Thyroid gland (tissue), 4 donors: Measurements from ENCODE around the gene ZNF85. TPM values are rescaled to one million over a fixed set of nuclear protein-coding genes. Genes with fewer than 3 reads are reported as not detected.
A peak's percentile ranks its signal among the peaks of the same experiment; 100 is the strongest.
"Not testable (repeated sequence)": the region's sequence is repeated elsewhere in the genome, so short reads cannot be mapped to it uniquely, and the experiment has no call there.

Source experiments
- DNase-seq, 2 donors: peaks; one replicate each; pipeline ENCODE4 v3.0.0-alpha.2; 2019
- H3K27ac ChIP-seq, 3 donors: fragments of 200-600 bp; sonication (generic); 1 replicate in 2 of 3; 2 replicates in 1 of 3; pipeline ENCODE4 v1.5.1; 2016 to 2019; ENCODE audit warnings: mild to moderate bottlenecking in 1 of 3, moderate library complexity in 1 of 3
- H3K27me3 ChIP-seq: fragments of 200-600 bp; sonication (generic); one replicate; pipeline ENCODE4 v1.5.1; 2019
- H3K36me3 ChIP-seq, 2 donors: fragments of 200-600 bp; sonication (generic); one replicate each; pipeline ENCODE4 v1.5.1; 2016 to 2019
- H3K4me1 ChIP-seq, 2 donors: fragments of 200-600 bp; sonication (generic); one replicate each; pipeline ENCODE4 v1.5.1; 2017 to 2019
- H3K4me3 ChIP-seq, 3 donors: fragments of 200-600 bp; sonication (generic); replicated peaks in 1 of 3; 1 replicate in 2 of 3; 2 replicates in 1 of 3; pipeline ENCODE4 v1.5.1; 2016; ENCODE audit warnings: mild to moderate bottlenecking in 1 of 3
- H3K9me3 ChIP-seq: fragments of 200-600 bp; sonication (generic); one replicate; pipeline ENCODE4 v1.5.1; 2017
- CTCF ChIP-seq, 6 experiments: fragments of 200-600 bp in 3 of 6; fragments of 450-650 bp in 3 of 6; sonication (generic) in 3 of 6; IDR thresholded peaks; one replicate each; pipeline ENCODE4 v1.5.1; 2016 to 2019; ENCODE audit warnings: antibody characterized with exemption in 6 of 6, mild to moderate bottlenecking in 2 of 6, inconsistent platforms in 1 of 6, moderate library complexity in 1 of 6
- POLR2A ChIP-seq, 2 donors: fragments of 450-650 bp; IDR thresholded peaks; one replicate each; pipeline ENCODE4 v1.6.1; 2017; ENCODE audit warnings: antibody characterized with exemption in 2 of 2, mild to moderate bottlenecking in 2 of 2, moderate library complexity in 1 of 2
- WGBS, 2 donors: methylation state at CpG; one replicate each; pipeline ENCODE4 v1.1.5; 2017; 5-methylcytosine and 5-hydroxymethylcytosine counted together
- intact Hi-C: fragments of 100-400 bp; cut with DNase I; formaldehyde crosslinking; loops from one replicate; pipeline ENCODE4 v1.15.1; 2023
- total RNA-seq, 4 donors: library from RNA; depleted of rRNA; stranded (reverse); fragments of >200 nt; gene quantifications; one replicate each; pipeline ENCODE4 v1.2.3, GENCODE V29; 2016

Gene ZNF85
- total RNA-seq, 4 donors from 2014 or later: 12.5 to 30.3 (median 22.5) TPM

GRCh38 chr19:20928371-20928770, 5.3 kb downstream of the ZNF85 start:
- Histone ChIP-seq H3K4me1 (peaks cover 9 to 14% of the 10 kb centered on the region in 2 donors), H3K9me3 (no peaks in the 10 kb centered on the region), H3K4me3 (no peak overlapping the region), H3K27me3 (no peaks in the 10 kb centered on the region), H3K36me3 (no peaks in the 10 kb centered on the region), H3K27ac (no peak overlapping the region)
- intact Hi-C loops: no loop called here
- TF ChIP-seq POLR2A (IDR thresholded peaks at IDR 0.05) (no peak), CTCF (IDR thresholded peaks at IDR 0.05) (no peak)
- no peak for DNase-seq
- WGBS, 2 donors: 84 to 86% methylated on average over 1 of the region's 1 CpG

- H3K27ac ChIP-seq, H3K4me3 ChIP-seq, H3K4me1 ChIP-seq, H3K9me3 ChIP-seq, H3K36me3 ChIP-seq, intact Hi-C loops, H3K27me3 ChIP-seq, DNase-seq: not testable (repeated sequence)
- WGBS, 2 donors: 97% methylated on average over 5 of the region's 5 CpGs
Observed at GRCh38 chr19:20936322-20936947, 13.4 kb downstream of the ZNF85 start.

GRCh38 chr19:20952561-20953095, 29.6 kb downstream of the ZNF85 start:
- H3K36me3 ChIP-seq, DNase-seq, H3K4me3 ChIP-seq, H3K27me3 ChIP-seq, H3K27ac ChIP-seq, H3K9me3 ChIP-seq, H3K4me1 ChIP-seq, intact Hi-C loops: not testable (repeated sequence)
- 82 to 89% methylated on average over 9 to 24 of the region's 41 CpGs for WGBS, 2 donors

- intact Hi-C loops: no loop called here
Observed at GRCh38 chr19:20964798-20965197, 41.7 kb downstream of the ZNF85 start.

GRCh38 chr19:20968092-20968491, 45.0 kb downstream of the ZNF85 start:
- H3K27me3 ChIP-seq: no peaks in the 10 kb centered on the region
- no peaks in the 10 kb centered on the region for H3K36me3 ChIP-seq
- intact Hi-C loops: no loop called here
- H3K4me1 ChIP-seq: no peaks in the 10 kb centered on the region
- TF ChIP-seq CTCF (IDR thresholded peaks at IDR 0.05) (no peak), POLR2A (IDR thresholded peaks at IDR 0.05) (no peak)
- no peaks in the 10 kb centered on the region for H3K9me3 ChIP-seq
- no peak overlapping the region for H3K27ac ChIP-seq
- 93 to 100% methylated on average over 1 of the region's 1 CpG for WGBS, 2 donors
- no peak overlapping the region for H3K4me3 ChIP-seq
- no peak for DNase-seq

More at GRCh38 chr19:20964798-20965197, 41.7 kb downstream of the ZNF85 start:
- Histone ChIP-seq H3K36me3 (no peaks in the 10 kb centered on the region), H3K4me3 (no peak overlapping the region), H3K27ac (no peak overlapping the region), H3K9me3 (no peaks in the 10 kb centered on the region), H3K4me1 (no peaks in the 10 kb centered on the region), H3K27me3 (no peaks in the 10 kb centered on the region)
- DNase-seq: peak; percentile 22 to 26
- peak in 2 of 6 experiments; percentile 14 to 16 for TF ChIP-seq CTCF (IDR thresholded peaks at IDR 0.05)
- TF ChIP-seq POLR2A (IDR thresholded peaks at IDR 0.05): no peak
- WGBS, 2 donors: 49 to 64% methylated on average over 4 of the region's 4 CpGs

- Histone ChIP-seq H3K36me3 (no peaks in the 10 kb centered on the region), H3K9me3 (no peaks in the 10 kb centered on the region), H3K4me3 (no peak overlapping the region), H3K4me1 (no peaks in the 10 kb centered on the region), H3K27me3 (no peaks in the 10 kb centered on the region), H3K27ac (no peak overlapping the region)
- intact Hi-C loops: no loop called here
- WGBS, 2 donors: 89 to 100% methylated on average over 3 of the region's 3 CpGs
- TF ChIP-seq POLR2A (IDR thresholded peaks at IDR 0.05) (no peak), CTCF (IDR thresholded peaks at IDR 0.05) (no peak)
- no peak for DNase-seq
Observed at GRCh38 chr19:20969498-20969897, 46.4 kb downstream of the ZNF85 start.
